Mucosa of descending colon (tissue), 3 donors: ENCODE data around the gene TACC2. TPM values are rescaled to one million over a fixed set of nuclear protein-coding genes. Genes with fewer than 3 reads are reported as not detected.
A peak's percentile ranks its signal among the peaks of the same experiment; 100 is the strongest.

Experiments
- ATAC-seq: fragments of 200-7000 bp; cut with Tn5 transposase; one replicate; pipeline ENCODE4 v1.9.1; 2020; ENCODE audit warnings: mild to moderate bottlenecking, moderate library complexity
- DNase-seq, 3 donors: peaks; one replicate each; pipeline ENCODE4 v3.0.0-alpha.2; 2020
- H3K36me3 ChIP-seq: fragments of 200-600 bp; one replicate; pipeline ENCODE4 v1.8.0; 2021; ENCODE audit warnings: low read depth, mild to moderate bottlenecking
- H3K4me1 ChIP-seq: fragments of 200-600 bp; one replicate; pipeline ENCODE4 v1.8.0; 2021; ENCODE audit warnings: low read depth, mild to moderate bottlenecking
- H3K4me3 ChIP-seq: fragments of 200-600 bp; one replicate; pipeline ENCODE4 v1.8.0; 2021; ENCODE audit warnings: mild to moderate bottlenecking
- H3K9me3 ChIP-seq: fragments of 200-600 bp; one replicate; pipeline ENCODE4 v1.8.0; 2021; ENCODE audit warnings: mild to moderate bottlenecking
- CTCF ChIP-seq: fragments of 200-600 bp; IDR thresholded peaks from one replicate; pipeline ENCODE4 v1.8.0; 2022; ENCODE audit warnings: antibody characterized with exemption, mild to moderate bottlenecking
- intact Hi-C, 2 donors: fragments of 100-400 bp; cut with DNase I in 1 of 2; cut with micrococcal nuclease in 1 of 2; formaldehyde crosslinking; loops; one replicate each; pipeline versions ENCODE4 v1.11.0 to v1.11.1; 2022; cut with DNase I, micrococcal nuclease
- total RNA-seq, 3 donors: library from RNA; stranded (reverse); fragmentation: NEBNext Ultra II Directional in 2 of 3; extraction: Animal tissue kit (Norgen Biotek cat#: 25700) in 2 of 3; gene quantifications; one replicate each; pipeline versions ENCODE4 v1.2.1 to v1.2.4, GENCODE V29; 2021 to 2023
- donor health status: DM: no; HTN: no; CAD: no; lungs with moderate emphysema.
- donor health status: DM: no; HTN: no; CAD: no.
- donor health status: DM: no; HTN: yes; CAD: no.

Gene TACC2
- total RNA-seq, 3 donors from 2014 or later, result 97.5 to 170 (median 133) TPM

DNA sequence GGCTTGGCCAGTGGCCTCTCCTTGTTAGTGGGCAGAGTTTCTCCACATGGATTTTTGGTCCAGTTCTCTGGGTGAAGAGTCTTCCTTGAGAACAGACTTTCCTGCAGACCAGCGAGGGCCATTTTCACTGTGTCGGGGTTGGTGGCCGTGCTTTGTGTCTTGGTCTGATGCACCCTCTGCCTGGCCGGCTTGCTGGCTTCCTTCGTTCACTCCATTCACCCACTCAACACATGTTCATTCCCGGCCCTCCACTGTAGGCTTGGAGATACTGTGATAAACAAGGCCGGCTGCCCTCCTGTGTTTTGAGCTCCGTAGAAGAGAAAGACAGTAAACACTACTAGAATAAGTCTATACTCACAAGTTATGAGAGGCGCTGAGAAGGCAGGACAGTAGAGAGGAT is 205.3 kb downstream of the TACC2 start:
- intact Hi-C loops, result no loop called here

GRCh38 chr10:122196218-122196617 is 207.3 kb downstream of the TACC2 start:
- no peak for ATAC-seq
- TF ChIP-seq CTCF, result no peak
- no peaks in the 10 kb centered on the region for H3K36me3 ChIP-seq

More for the DNA sequence above, 205.3 kb downstream of the TACC2 start:
- no peak for ATAC-seq
- no peak for TF ChIP-seq CTCF
- no peaks in the 10 kb centered on the region for H3K9me3 ChIP-seq
- H3K4me1 ChIP-seq, result peaks cover 2% of the 10 kb centered on the region
- H3K4me3 ChIP-seq, result no peak overlapping the region
- DNase-seq, result no peak
- H3K36me3 ChIP-seq, result no peaks in the 10 kb centered on the region

GRCh38 chr10:122197611-122198222 is 208.8 kb downstream of the TACC2 start:
- no peak for TF ChIP-seq CTCF
- Histone ChIP-seq H3K4me1 (no peaks in the 10 kb centered on the region), H3K36me3 (no peaks in the 10 kb centered on the region), H3K4me3 (no peak overlapping the region), H3K9me3 (no peaks in the 10 kb centered on the region)
- intact Hi-C loops, result no loop called here
- ATAC-seq, result peak; percentile 14
- no peak for DNase-seq

More at GRCh38 chr10:122196218-122196617, 207.3 kb downstream of the TACC2 start:
- no peaks in the 10 kb centered on the region for H3K4me1 ChIP-seq
- H3K4me3 ChIP-seq, result no peak overlapping the region
- no peak for DNase-seq
- intact Hi-C loops, result no loop called here
- H3K9me3 ChIP-seq, result no peaks in the 10 kb centered on the region

DNA sequence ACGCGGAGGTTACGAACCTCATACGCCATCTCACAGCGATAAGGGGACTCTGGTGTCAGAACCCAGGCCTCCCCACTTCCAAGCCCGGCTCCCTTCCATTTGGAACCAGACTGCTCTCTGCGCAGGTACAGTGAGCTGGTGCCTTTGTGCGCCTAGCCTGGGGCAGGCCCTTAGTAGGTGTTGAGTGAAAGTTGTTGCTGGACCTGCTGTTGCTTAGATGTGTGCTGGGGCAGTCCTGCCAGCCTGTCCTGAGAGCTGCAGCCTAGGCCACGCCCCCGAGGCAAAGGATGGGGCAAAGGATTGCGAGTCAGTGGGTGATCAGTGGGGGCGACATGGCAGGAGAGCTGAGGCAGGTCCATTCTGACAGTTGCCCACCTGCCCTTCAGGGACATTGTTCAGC is 209.7 kb downstream of the TACC2 start:
- DNase-seq (no peak), ATAC-seq (peak; percentile 24)
- no peaks in the 10 kb centered on the region for H3K4me1 ChIP-seq
- no peak for TF ChIP-seq CTCF
- no peaks in the 10 kb centered on the region for H3K9me3 ChIP-seq
- no peak overlapping the region for H3K4me3 ChIP-seq
- H3K36me3 ChIP-seq, result no peaks in the 10 kb centered on the region
- intact Hi-C loops, result no loop called here

- Histone ChIP-seq H3K36me3 (no peaks in the 10 kb centered on the region), H3K4me1 (no peaks in the 10 kb centered on the region), H3K9me3 (no peaks in the 10 kb centered on the region), H3K4me3 (no peak overlapping the region)
- DNase-seq (no peak), ATAC-seq (no peak)
- intact Hi-C loops, result no loop called here
- TF ChIP-seq CTCF, result no peak
Observed at GRCh38 chr10:122199070-122199469, 210.1 kb downstream of the TACC2 start.

GRCh38 chr10:122199689-122200088 is 210.7 kb downstream of the TACC2 start:
- no peak for TF ChIP-seq CTCF
- no peak overlapping the region for H3K4me3 ChIP-seq
- intact Hi-C loops, result no loop called here
- ATAC-seq (no peak), DNase-seq (no peak)
- H3K4me1 ChIP-seq, result no peaks in the 10 kb centered on the region
- H3K9me3 ChIP-seq, result no peaks in the 10 kb centered on the region
- H3K36me3 ChIP-seq, result no peaks in the 10 kb centered on the region
